ENCODE results near the gene FATE1.
A peak's percentile ranks its signal among the peaks of the same experiment; 100 is the strongest.

FATE1 gene

GRCh38 chrX:151713849-151714248 lies 2.0 kb upstream of the FATE1 start (continued):
- peak; percentile 41; the same call in 1 of the 2 replicates for TF ChIP-seq CTCF (tag by site-specific recombination; IDR thresholded peaks at IDR 0.05)
- TF ChIP-seq BCL11B (tag by site-specific recombination; IDR thresholded peaks at IDR 0.05; ENCODE audit: low read depth): no peak
- TF ChIP-seq ZSCAN23 (tag by site-specific recombination; IDR thresholded peaks at IDR 0.05): no peak
- no peak for TF ChIP-seq ZNF704 (tag by site-specific recombination; IDR thresholded peaks at IDR 0.05)

GRCh38 chrX:151714362-151714761 lies 1.5 kb upstream of the FATE1 start:
- Histone ChIP-seq H3K9me3 (ENCODE audit: control insufficient read depth, insufficient read depth, low read depth, low read length) (no peaks in the 10 kb centered on the region), H3K27ac (ENCODE audit: extremely low read depth, low read depth, low read length) (no peak overlapping the region), H3K4me3 (ENCODE audit: low read depth, low read length) (no peak overlapping the region), H3K4me1 (ENCODE audit: control insufficient read depth, insufficient read depth, low read length) (no peaks in the 10 kb centered on the region), H3K36me3 (ENCODE audit: control insufficient read depth in 2 of 2, insufficient read depth in 1 of 2, low read length in 2 of 2) (no peaks in the 10 kb centered on the region)
- no peak for TF ChIP-seq ELK4 (IDR thresholded peaks at IDR 0.05; ENCODE audit: borderline replicate concordance, low read depth, low read length)
- ChIA-PET CTCF (interaction anchor here (0.6 to 2.3 kb wide), 10 partner anchors 33 to 919 kb away, joined by 3 to 6 read pairs (median 4); no protein-coding TSS in a partner anchor), POLR2A (interaction anchor here (0.7 kb wide), 1 partner anchor 17 kb away, joined by 3 read pairs; no protein-coding TSS in a partner anchor)

- H3K27ac ChIP-seq (ENCODE audit: extremely low read depth, low read depth, low read length): no peak overlapping the region
- no peaks in the 10 kb centered on the region for H3K36me3 ChIP-seq (ENCODE audit: control insufficient read depth in 2 of 2, insufficient read depth in 1 of 2, low read length in 2 of 2)
- ChIA-PET CTCF (no interaction called here), POLR2A (no interaction called here)
- H3K4me1 ChIP-seq (ENCODE audit: control insufficient read depth, insufficient read depth, low read length): no peaks in the 10 kb centered on the region
- no peaks in the 10 kb centered on the region for H3K9me3 ChIP-seq (ENCODE audit: control insufficient read depth, insufficient read depth, low read depth, low read length)
- TF ChIP-seq ZNF561 (tag by site-specific recombination; IDR thresholded peaks at IDR 0.05; ENCODE audit: borderline replicate concordance) (no peak), PBX3 (CRISPR knock-in tag; IDR thresholded peaks at IDR 0.05) (no peak), ZSCAN5A (tag by site-specific recombination; IDR thresholded peaks at IDR 0.05) (no peak)
- H3K4me3 ChIP-seq (ENCODE audit: low read depth, low read length): no peak overlapping the region
Measured at GRCh38 chrX:151722241-151722846, 6.5 kb downstream of the FATE1 start.

GRCh38 chrX:151723156-151723760 lies 7.4 kb downstream of the FATE1 start:
- Histone ChIP-seq H3K27ac (ENCODE audit: extremely low read depth, low read depth, low read length) (no peak overlapping the region), H3K4me3 (ENCODE audit: low read depth, low read length) (no peak overlapping the region), H3K36me3 (ENCODE audit: control insufficient read depth in 2 of 2, insufficient read depth in 1 of 2, low read length in 2 of 2) (no peaks in the 10 kb centered on the region), H3K9me3 (ENCODE audit: control insufficient read depth, insufficient read depth, low read depth, low read length) (no peaks in the 10 kb centered on the region), H3K4me1 (ENCODE audit: control insufficient read depth, insufficient read depth, low read length) (no peaks in the 10 kb centered on the region)
- ChIA-PET CTCF (interaction anchor here (0.7 kb wide), 1 partner anchor 196 kb away, joined by 4 read pairs; no protein-coding TSS in a partner anchor), POLR2A (no interaction called here)
- no peak for TF ChIP-seq ZNF280C (tag by site-specific recombination; IDR thresholded peaks at IDR 0.05)
